Measurements from ENCODE around the gene GFPT1.

DNA sequence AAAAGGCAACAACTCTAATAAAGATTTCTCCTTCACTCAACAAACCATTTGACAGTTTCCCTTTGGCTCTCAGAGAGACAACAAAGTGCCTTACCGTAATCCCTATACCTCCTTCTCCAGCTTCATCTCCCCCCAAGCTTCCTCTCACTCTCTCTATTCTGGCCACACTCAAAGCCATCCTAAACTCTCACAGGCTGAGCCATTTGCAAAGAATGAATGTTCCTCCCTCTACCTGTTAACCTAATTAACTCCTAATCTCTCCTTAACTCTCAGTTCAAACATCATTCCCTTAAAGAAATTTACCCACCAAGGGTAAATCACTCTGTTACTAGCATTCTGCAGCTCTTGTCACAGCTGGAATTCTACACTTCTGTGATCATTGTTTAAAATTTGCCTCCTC, 38.2 kb downstream of the GFPT1 start:
- TF ChIP-seq, protein P1, sequence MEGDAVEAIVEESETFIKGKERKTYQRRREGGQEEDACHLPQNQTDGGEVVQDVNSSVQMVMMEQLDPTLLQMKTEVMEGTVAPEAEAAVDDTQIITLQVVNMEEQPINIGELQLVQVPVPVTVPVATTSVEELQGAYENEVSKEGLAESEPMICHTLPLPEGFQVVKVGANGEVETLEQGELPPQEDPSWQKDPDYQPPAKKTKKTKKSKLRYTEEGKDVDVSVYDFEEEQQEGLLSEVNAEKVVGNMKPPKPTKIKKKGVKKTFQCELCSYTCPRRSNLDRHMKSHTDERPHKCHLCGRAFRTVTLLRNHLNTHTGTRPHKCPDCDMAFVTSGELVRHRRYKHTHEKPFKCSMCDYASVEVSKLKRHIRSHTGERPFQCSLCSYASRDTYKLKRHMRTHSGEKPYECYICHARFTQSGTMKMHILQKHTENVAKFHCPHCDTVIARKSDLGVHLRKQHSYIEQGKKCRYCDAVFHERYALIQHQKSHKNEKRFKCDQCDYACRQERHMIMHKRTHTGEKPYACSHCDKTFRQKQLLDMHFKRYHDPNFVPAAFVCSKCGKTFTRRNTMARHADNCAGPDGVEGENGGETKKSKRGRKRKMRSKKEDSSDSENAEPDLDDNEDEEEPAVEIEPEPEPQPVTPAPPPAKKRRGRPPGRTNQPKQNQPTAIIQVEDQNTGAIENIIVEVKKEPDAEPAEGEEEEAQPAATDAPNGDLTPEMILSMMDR (IDR thresholded peaks at IDR 0.05), result no peak
- TF ChIP-seq POLR2AphosphoS5 (IDR thresholded peaks at IDR 0.05), result no peak

Measured in stomach (tissue), 4 donors.